M059J (cell line): ENCODE data around the gene TYW1B. TPM values are rescaled to one million over a fixed set of nuclear protein-coding genes. Genes with fewer than 3 reads are reported as not detected.
A peak's percentile ranks its signal among the peaks of the same experiment; 100 is the strongest.
"Not testable (repeated sequence)": the region's sequence is repeated elsewhere in the genome, so short reads cannot be mapped to it uniquely, and the experiment has no call there.

Experiments
- DNase-seq: peaks from one replicate; pipeline ENCODE4 v3.0.0-alpha.2; 2012; ENCODE audit warnings: low read depth
- total RNA-seq: library from RNA; depleted of rRNA; stranded (reverse); fragments of >200 nt; shearing (Covaris generic); gene quantifications from 2 replicates; pipeline ENCODE4 v1.2.3, GENCODE V29; 2014

Gene TYW1B
- total RNA-seq, 1 experiment from 2014 or later: 1.4 TPM

DNA sequence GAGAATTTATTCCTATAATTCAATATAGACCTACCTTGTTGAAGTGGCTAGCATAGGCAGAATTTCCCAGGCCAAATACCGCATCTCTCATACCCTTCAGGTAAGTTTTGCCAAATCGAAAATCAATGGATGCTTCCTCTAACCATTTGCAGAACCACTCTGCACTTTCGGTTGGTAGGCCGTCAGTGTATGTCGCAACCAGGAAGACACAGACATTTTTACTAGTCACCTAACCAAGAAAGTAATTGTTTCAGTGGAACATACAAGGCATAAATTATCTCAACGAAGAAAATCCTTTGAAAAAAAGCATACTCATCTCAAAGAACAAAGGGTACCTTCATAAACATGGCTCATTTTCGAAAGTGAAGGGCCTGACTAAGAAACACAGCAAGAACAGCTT, 17.6 kb downstream of the TYW1B start:
- DNase-seq: not testable (repeated sequence)

- not testable (repeated sequence) for DNase-seq
Measured at GRCh38 chr7:72808511-72808910, 19.5 kb downstream of the TYW1B start.

DNA sequence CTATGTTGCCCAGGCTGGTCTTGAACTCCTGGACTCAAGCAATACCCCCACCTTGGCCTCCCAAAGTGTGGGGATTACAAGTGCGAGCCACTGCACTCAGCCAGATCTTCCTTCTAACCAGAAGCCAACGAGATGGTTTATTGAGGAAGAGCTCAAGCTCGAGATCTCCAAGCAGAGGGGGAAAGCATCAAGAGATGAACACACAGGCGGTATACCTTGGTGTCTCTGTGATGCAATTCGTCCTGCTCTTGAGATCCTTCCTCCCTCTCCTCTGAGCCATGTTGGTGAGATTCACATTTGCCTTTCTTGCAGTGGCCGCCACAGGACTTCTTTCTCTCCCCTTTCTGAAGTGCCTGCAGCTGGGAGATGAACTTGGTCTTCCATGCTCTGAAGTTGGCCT, 21.1 kb downstream of the TYW1B start:
- DNase-seq: not testable (repeated sequence)

DNA sequence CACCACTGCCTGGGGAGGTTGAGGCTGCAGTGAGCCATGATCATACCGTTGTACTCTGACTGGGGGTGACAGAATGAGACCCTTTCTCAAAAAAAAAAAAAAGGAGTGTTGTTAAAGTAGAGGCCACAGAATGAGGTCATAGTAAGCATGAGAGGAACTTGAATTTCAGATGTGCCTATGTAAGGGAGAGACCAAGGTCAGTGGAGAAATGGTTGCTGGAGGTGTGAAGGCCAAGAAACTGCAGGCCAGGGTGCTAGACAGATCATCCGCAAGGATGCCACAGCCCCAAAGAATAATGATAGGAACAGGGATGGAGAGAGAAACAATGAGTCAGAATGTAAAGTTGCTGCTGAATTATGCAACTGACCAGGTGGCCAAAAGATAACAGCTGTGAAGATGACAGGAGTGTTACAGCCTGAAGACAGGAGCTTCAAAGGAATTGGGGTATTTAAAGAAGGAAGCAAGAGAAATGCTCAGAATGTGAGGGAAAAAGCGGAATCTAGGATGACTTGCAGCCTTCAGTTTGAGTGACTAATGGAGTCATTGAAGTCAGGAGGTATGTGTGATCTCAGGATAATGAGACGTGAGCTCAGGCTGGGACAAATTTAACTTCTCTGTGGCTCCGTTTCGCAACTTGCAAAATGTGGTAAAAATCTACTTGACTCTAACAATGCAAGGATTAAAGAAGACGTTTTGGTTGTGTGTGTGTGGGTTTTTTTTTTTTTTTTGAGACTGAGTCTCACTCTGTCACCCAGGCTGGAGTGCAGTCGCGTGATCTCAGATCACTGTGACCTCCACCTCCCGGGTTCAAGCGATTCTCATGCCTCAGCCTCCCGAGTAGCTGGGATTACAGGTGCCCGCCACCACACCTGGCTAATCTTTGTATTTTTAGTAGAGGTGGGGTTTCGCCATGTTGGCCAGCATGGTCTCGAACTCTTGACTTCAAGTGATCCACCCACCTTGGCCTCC, 22.2 kb downstream of the TYW1B start:
- peak; percentile 48 for DNase-seq

GRCh38 chr7:72803778-72804177, 24.2 kb downstream of the TYW1B start:
- not testable (repeated sequence) for DNase-seq

GRCh38 chr7:72801564-72801963, 26.4 kb downstream of the TYW1B start:
- DNase-seq: peak; percentile 36

GRCh38 chr7:72795401-72795800, 32.6 kb downstream of the TYW1B start:
- not testable (repeated sequence) for DNase-seq

DNA sequence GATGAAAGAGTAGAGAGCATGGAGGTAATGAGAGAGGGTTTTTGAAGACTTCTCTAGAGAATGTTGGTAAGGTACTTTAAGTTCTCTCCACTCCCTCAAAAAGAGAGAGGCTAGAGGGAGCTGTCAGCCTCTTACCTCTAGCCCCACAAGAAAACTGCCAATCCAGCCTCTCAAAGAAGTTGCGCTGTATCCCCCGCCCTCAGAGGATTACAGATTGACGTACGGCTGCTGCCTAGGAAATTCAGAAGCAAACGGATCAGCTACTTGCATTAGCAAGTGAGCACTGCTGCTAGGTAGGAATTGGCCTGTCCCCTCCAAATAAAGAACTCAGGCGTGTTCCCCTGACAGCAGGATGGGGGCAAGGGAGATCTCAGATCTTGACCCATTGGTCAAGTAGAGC, 34.2 kb downstream of the TYW1B start:
- no peak for DNase-seq

- not testable (repeated sequence) for DNase-seq
Measured at GRCh38 chr7:72790698-72791060, 37.3 kb downstream of the TYW1B start.

DNA sequence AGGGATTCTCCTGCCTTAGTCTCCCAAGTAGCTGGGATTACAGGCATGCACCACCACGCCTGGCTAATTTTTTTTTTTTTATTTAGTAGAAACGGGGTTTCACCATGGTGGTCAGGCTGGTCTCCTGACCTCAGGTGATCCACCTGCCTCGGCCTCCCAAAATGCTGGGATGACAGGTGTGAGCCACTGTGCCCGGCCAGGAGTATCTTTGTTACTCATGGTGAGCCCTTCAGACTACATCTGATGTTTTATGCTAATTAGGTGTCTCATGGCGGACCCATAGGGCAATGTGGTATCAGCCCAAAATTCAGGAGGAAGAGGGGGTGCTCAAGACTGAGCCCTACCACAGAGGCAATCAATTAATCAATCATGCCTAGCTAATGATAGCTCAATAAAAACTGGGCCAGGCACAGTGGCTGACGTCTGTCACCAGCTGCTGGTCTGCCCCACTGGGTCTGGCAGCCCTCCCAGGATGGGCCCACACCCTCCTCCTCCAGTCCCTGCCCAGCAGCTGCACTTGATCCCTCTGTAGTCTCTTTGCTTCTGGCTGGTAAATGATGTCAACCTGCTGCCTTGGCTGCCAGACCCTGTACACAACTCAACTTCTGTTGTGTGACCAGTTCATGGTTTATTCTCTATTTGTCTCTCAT, 37.8 kb downstream of the TYW1B start:
- DNase-seq: not testable (repeated sequence)

- DNase-seq: peak; percentile 55
Measured at GRCh38 chr7:72785166-72785955, 42.6 kb downstream of the TYW1B start.

GRCh38 chr7:72783601-72784370, 44.2 kb downstream of the TYW1B start:
- DNase-seq: peak; percentile 87

- no peak for DNase-seq
Measured at GRCh38 chr7:72781631-72782030, 46.4 kb downstream of the TYW1B start.

- DNase-seq: no peak
Measured at GRCh38 chr7:72781161-72781560, 46.8 kb downstream of the TYW1B start.

- DNase-seq: not testable (repeated sequence)
Measured at GRCh38 chr7:72780289-72780894, 47.6 kb downstream of the TYW1B start.

DNA sequence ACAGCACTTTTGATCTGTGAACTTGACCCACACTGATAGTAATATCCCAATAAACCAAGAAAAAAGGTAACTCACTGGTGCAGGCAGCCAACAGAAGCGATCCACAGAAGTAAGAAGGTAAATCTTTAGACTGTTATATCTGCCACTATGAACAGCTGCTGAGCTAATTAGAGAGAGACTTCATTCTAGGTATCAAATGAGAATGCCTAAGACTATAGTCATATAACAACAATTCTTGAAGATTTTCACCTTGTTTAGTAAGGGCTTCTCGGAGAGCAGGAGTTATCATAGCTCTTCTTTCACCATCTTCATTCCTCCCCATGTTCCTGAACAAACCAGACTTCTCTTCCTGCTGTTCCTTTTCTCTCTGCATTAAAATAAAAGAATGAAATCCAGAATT, 50.8 kb downstream of the TYW1B start:
- not testable (repeated sequence) for DNase-seq

DNA sequence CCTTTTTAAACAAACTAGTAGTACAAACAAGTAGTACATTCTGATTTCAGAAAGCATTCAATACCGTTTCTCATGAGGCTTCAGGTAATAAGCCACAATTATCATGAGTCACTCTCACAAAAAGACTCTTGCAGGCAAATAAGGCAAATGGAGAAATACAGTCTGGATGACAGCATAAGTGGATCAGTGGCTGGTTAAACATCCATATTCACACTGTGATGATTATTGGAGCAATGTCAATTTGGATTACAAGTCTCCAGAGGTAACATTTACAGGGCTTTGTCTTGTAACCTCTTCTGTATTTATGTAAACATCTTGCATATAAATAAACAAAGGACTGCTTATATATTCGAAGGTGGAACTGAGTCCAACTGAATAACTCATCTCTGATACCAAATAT, 55.4 kb downstream of the TYW1B start:
- peak; percentile 24 for DNase-seq

- not testable (repeated sequence) for DNase-seq
Measured at GRCh38 chr7:72766994-72767393, 61.0 kb downstream of the TYW1B start.

DNA sequence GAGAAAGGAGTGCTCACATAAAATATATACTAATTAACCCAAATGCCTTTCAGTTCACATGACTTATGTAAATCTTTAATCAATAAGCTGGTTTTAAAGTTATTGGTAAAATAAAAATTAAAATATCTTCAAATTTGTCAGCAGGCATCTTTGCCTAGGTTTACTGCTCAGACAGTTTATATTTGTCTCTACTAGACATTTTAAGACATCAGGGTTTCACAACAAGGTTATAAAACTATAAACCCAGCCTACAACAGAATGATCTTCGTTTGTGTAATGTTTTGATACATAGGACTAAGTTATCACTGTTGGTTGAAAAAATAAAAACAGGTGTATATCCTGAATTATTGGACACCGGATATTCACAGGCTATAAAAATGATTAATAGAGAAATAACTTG, 67.4 kb downstream of the TYW1B start:
- DNase-seq: no peak

DNA sequence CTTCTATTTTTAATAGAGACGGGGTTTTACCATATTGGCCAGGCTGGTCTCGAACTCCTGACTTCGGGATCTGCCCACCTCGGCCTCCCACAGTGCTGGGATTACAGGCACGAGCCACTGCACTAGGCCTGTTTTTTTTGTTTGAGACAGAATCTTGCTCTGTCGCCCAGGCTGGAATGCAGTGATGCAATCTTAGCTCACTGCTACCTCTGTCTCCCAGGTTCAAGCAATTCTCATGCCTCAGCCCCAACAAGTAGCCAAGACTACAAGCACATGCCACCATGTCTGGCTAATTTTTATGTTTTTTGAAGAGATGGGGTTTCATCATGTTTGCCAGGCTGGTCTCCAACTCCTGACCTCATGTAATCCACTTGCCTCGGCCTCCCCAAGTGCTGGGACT, 73.7 kb downstream of the TYW1B start:
- DNase-seq: no peak

- no peak for DNase-seq
Measured at GRCh38 chr7:72753781-72754180, 74.2 kb downstream of the TYW1B start.
